HG03565 (cell line): Measurements from ENCODE around the gene C21orf58.

Experiments
- ATAC-seq: cut with Tn5 transposase; IDR thresholded peaks from one replicate; pipeline ENCODE4 v1.9.1; 2021; ENCODE audit warnings: mild to moderate bottlenecking, moderate library complexity; ENCODE audit not compliant: unreplicated experiment

Gene C21orf58

DNA sequence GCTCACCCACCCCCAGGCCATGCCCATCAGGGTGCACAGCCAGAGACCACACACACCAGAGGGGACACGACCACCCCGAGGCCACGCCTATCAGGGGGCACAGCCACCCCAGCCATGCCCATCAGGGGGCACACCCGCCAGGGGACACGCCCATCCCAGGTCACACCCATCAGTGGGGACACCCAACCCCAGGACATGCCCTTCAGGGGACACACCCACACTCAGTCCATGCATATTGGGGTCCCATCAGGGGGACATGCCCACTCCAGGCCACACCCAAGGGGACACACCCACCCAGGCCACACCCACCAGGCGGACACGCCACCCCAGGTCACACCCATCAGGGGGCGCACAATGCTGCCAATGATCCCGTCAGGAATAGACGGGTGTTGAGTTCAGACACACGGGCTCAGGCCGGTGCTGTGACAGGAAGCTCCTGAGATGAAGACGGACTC, 59.0 kb downstream of the C21orf58 start:
- ATAC-seq = no peak

DNA sequence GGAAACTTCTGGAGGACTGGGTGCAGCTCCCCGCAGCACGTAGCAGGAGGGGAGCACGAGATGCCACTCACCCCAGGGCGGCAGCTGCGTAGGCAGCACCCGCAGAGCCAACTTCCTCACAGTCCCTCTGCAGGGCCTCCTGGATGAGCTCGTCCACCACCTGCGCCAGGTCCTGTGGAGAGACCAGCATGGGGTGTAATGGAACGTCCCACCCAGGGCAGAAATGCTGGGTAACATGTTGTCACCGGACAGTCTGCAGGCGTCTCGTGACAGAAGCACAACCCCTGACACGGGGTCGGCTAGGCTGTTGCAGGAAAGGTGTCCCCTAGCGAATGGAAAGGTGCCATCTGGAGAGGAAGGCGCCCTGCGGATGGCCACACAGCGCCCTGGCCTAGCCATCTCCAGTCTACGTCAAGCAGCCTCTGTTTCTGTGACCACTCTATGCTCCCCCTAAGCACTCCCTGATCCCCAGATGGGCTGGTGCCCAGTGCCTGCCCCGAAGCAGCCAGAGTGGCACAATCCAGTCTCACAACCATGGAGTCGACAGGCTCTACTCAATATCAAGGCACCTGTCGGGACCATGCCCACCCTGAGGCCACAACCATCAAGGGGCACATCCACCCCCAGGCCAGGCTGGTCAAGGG, 59.5 kb downstream of the C21orf58 start:
- no peak for ATAC-seq

DNA sequence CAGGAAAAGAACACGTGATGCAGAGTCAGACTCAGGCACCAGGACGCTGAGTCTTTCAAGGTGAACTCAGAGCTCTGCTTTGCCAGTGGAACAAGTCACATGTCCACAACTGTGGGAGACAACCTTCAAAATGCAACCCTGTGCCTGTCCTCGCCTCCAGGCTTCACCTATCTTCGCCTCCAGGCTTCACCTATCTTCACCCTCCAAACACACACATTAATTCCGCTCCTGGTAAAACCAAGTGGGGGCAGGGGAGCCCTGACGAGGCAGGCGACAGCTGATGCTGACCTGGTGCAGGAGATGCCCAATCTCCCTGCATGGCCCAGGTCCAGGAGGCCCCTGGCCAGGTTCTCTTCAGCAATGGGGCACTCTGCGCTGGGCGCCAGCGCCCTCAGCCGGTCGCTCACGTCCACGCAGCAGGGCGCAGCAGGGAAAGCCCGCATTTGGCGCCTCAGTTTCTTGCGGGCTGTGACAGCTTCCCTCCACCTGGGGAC, 67.1 kb downstream of the C21orf58 start:
- ATAC-seq = no peak

DNA sequence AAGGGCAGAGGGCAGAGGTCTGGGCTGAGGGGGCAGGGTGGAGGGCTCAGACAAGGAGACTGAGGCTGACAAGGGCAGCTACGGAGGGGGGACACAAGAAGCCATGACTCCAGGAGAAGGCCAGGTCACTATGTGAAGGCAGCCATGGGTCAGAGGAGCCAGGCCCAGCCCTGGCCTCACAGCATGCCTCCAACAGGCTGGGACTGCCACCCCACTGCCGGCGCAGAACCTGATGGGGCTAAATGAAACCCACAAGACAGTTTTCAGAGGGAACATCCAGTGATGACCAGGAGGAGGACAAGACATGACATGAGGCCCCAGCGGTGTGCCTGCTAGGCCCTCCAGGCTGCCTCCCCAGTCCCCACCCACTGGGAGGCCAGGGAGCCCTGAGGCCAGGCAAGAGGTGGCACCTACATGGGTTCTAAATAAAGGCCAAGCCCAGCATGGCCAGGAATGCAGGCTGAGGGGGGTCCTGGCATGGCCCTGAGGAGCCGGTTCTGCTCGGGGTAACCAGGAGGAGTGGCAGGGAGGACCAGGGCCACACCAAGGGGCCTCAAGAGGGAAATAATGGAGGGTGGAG, 67.8 kb downstream of the C21orf58 start:
- ATAC-seq = no peak

DNA sequence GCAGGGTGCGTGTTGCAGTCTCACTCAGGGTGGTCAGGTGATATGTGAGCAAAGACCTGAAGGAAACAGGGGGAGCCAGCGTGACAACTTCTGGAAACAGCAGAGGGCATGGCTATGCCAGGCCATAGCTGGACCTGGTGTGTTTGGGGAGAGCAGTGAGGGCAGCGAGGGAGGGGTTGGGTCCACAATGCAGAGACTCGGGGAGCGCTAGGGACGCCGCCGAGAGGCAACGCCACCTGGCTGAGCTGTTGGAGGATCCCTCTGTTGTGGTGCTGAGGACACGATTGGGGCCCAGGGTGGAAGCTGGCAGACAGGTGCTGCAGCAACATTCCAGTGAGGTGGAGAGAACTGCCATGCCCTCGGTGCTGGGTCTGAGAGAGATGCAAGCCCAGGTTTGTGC, 68.5 kb downstream of the C21orf58 start:
- no peak for ATAC-seq

DNA sequence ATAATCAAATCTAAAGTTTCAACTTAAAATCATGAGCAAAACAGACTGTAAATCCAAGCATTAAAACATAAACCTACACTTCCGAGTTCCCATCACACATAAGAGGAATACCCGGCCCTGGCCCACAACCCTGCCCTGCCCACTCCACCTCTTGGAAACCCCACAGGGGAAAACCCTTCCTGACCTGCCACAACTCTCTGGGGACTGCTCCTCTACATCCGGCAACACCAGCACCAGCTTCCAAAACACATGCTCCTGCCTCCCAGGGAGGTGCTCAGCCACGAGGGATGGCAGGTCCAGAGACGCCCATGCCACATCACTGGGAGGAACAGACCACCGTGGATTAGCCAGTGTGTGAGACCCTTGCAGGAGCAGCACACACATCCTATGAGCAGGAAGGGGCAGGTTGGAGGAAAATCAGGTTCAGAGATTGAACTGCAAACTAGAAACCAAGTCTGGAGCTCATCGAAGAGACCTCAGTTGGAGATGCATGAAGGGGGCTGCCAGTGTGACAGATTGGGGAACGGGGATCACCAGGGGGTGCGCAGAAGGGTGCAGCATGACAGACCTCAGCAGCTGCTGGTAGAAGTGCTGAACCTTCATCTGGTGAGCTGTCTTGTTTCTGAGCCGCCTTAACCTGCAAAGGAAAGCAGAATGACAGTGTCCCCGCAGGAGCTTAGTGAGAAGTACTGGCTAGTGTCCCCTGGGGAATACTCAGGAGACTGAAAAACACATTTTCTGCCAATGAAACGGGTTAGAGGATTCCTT, 69.3 kb downstream of the C21orf58 start:
- ATAC-seq = no peak

DNA sequence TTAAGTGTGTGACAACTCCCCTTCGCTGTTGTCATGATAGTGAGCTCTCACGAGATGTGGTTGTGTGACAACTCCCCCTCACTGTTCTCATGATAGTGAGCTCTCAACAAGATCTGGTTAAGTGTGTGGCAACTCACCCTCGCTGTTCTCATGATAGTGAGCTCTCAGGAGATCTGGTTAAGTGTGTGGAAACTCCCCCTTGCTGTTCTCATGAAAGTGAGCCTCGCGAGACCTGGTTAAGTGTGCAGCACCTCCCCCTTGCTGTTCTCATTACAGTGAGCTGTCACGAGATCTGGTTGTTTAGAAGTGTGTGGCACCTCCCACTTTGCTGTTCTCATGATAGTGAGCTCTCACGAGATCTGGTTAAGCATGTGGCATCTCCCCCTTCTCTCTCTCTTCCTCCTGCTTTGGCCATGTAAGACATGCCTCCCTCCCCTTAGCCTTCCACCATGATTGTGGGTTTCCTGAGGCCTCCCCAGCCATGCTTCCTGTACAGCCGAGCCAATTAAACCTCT, 70.0 kb downstream of the C21orf58 start:
- peak; percentile 67 for ATAC-seq

DNA sequence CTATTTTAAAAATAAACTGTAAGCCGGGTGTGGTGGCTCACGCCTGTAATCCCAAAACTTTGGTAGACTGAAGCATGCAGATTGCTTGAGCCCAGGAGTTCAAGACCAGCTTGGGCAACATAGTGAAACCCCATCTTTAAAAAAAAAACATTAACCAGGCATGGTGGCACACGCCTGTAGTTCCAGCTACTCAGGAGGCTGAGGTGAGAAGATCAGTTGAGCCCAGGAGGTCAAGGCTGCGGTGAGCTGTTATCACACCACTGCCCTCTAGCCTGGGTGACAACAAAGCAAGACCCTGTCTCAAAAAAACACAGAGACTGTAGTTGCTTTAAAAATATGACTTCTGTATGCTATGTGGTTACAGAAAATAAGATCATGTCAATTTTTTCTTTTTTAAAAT, 70.8 kb downstream of the C21orf58 start:
- no peak for ATAC-seq
